B cell (primary cell): ENCODE measurements around the gene ITGA5. TPM values are rescaled to one million over a fixed set of nuclear protein-coding genes. Genes with fewer than 3 reads are reported as not detected.
A peak's percentile ranks its signal among the peaks of the same experiment; 100 is the strongest.

Experiments
- ATAC-seq: fragments of 200-7000 bp; cut with Tn5 transposase; one replicate; pipeline ENCODE4 v1.10.0; 2021; ENCODE audit warnings: low read depth, mild to moderate bottlenecking, moderate number of reproducible peaks, moderate library complexity
- CTCF ChIA-PET: fragments of 350-600 bp; sonication (Branson Sonifier 250); formaldehyde crosslinking; loops from one replicate; lab custom pipeline; 2021; ENCODE audit warnings: antibody characterized with exemption, inconsistent platforms; lab: Charles Lee
- POLR2A ChIA-PET: fragments of 350-600 bp; sonication (Branson Sonifier 250); formaldehyde crosslinking; loops from one replicate; lab custom pipeline; 2021; ENCODE audit warnings: antibody characterized with exemption; lab: Charles Lee
- DNase-seq: peaks from one replicate; pipeline ENCODE4 v3.0.0; 2013
- H2AFZ ChIP-seq: 2 replicates; pipeline ENCODE4 v1.6.1; 2012; ENCODE audit warnings: mild to moderate bottlenecking, low read depth, low read length; ENCODE audit not compliant: insufficient read depth, poor library complexity, severe bottlenecking
- H3K27ac ChIP-seq, 2 donors: 1 replicate in 1 of 2; 2 replicates in 1 of 2; pipeline ENCODE4 v1.5.1; 2012 to 2013; ENCODE audit warnings: low read length in 2 of 2, mild to moderate bottlenecking in 2 of 2, moderate library complexity in 1 of 2
- H3K27me3 ChIP-seq, 4 experiments: fragments of 200-600 bp in 1 of 4; sonication (generic) in 1 of 4; replicated peaks in 1 of 4; 1 replicate in 2 of 4; 2 replicates in 2 of 4; pipeline versions ENCODE4 v1.6.1 to v1.7.0; 2013 to 2016; ENCODE audit warnings: low read length in 3 of 4, mild to moderate bottlenecking in 2 of 4, mixed read lengths in 1 of 4, moderate library complexity in 1 of 4; ENCODE audit not compliant: insufficient read depth in 4 of 4, control insufficient read depth in 3 of 4; ENCODE audit errors: control extremely low read depth in 1 of 4
- H3K36me3 ChIP-seq, 2 experiments: replicated peaks in 1 of 2; 1 replicate in 1 of 2; 2 replicates in 1 of 2; pipeline versions ENCODE4 v1.6.1 to v1.7.1; 2013; ENCODE audit warnings: low read length in 1 of 2; ENCODE audit not compliant: insufficient read depth in 2 of 2, control insufficient read depth in 1 of 2; ENCODE audit errors: control extremely low read depth in 1 of 2, extremely low read depth in 1 of 2
- H3K4me1 ChIP-seq, 2 donors: fragments of 200-600 bp in 1 of 2; sonication (generic) in 1 of 2; 1 replicate in 1 of 2; 2 replicates in 1 of 2; pipeline versions ENCODE4 v1.5.1 to v1.6.1; 2013 to 2017; ENCODE audit warnings: low read length in 2 of 2; ENCODE audit not compliant: control insufficient read depth in 2 of 2, insufficient read depth in 2 of 2
- H3K4me2 ChIP-seq: replicated peaks from 2 replicates; pipeline ENCODE3; 2012; ENCODE audit warnings: mild to moderate bottlenecking, low read depth, low read length; ENCODE audit not compliant: poor library complexity, severe bottlenecking
- H3K4me3 ChIP-seq, 5 experiments: fragments of 200-600 bp in 1 of 5; sonication (generic) in 1 of 5; 1 replicate in 3 of 5; 2 replicates in 2 of 5; pipeline versions ENCODE4 v1.5.1 to v1.7.0; 2011 to 2016; ENCODE audit warnings: low read length in 4 of 5, mild to moderate bottlenecking in 4 of 5, low read depth in 2 of 5, control low read depth in 1 of 5, moderate library complexity in 1 of 5; ENCODE audit not compliant: insufficient read depth in 1 of 5; ENCODE audit errors: control extremely low read depth in 1 of 5, extremely low read depth in 1 of 5
- H3K79me2 ChIP-seq: fragments of 200-600 bp; sonication (generic); one replicate; pipeline ENCODE4 v1.6.0; 2016; ENCODE audit warnings: low read length; ENCODE audit not compliant: control insufficient read depth, insufficient read depth
- H3K9ac ChIP-seq: fragments of 200-600 bp; sonication (generic); 2 replicates; pipeline ENCODE4 v1.6.1; 2017; ENCODE audit warnings: mild to moderate bottlenecking, low read length, moderate library complexity
- H3K9me3 ChIP-seq, 3 donors: one replicate each; pipeline versions ENCODE4 v1.6.1 to v1.7.1; 2013; ENCODE audit warnings: low read length in 2 of 3; ENCODE audit not compliant: control insufficient read depth in 2 of 3, insufficient read depth in 1 of 3; ENCODE audit errors: control extremely low read depth in 1 of 3
- H4K20me1 ChIP-seq: 2 replicates; pipeline ENCODE4 v1.6.0; 2012; ENCODE audit warnings: mild to moderate bottlenecking, low read length; ENCODE audit not compliant: insufficient read depth, control insufficient read depth, poor library complexity, severe bottlenecking
- H3K27ac Mint-ChIP-seq: one replicate; pipeline ENCODE4 v1.8.0; 2021; ENCODE audit warnings: mixed read lengths
- H3K27me3 Mint-ChIP-seq: one replicate; pipeline ENCODE4 v1.8.0; 2021; ENCODE audit warnings: mixed read lengths
- H3K4me1 Mint-ChIP-seq: one replicate; pipeline ENCODE4 v1.8.0; 2021; ENCODE audit warnings: mixed read lengths
- H3K4me3 Mint-ChIP-seq: one replicate; pipeline ENCODE4 v1.8.0; 2021; ENCODE audit warnings: mixed read lengths
- H3K9me3 Mint-ChIP-seq: one replicate; pipeline ENCODE4 v1.8.0; 2022; ENCODE audit warnings: mixed read lengths; ENCODE audit not compliant: insufficient read depth
- EZH2 ChIP-seq: IDR thresholded peaks from 2 replicates; pipeline ENCODE4 v1.6.1; 2012; ENCODE audit warnings: borderline replicate concordance, low read depth, mild to moderate bottlenecking, moderate library complexity, low read length; ENCODE audit not compliant: insufficient read depth, poor library complexity, severe bottlenecking
- WGBS: methylation state at CpG from one replicate; pipeline ENCODE4 v1.1.5; 2013; ENCODE audit warnings: missing lambda C conversion rate; ENCODE audit not compliant: insufficient coverage; 5-methylcytosine and 5-hydroxymethylcytosine counted together
- intact Hi-C: fragments of 100-400 bp; cut with micrococcal nuclease; formaldehyde crosslinking; loops from one replicate; pipeline ENCODE4 v1.10.0; 2022
- polyA plus RNA-seq: library from polyadenylated mRNA; depleted of rRNA; stranded (reverse); fragments of >200 nt; gene quantifications from 2 replicates; pipeline ENCODE4 v1.2.3, GENCODE V29; 2012
- total RNA-seq, 2 donors: library from RNA; stranded (reverse); fragments of 120-200 nt in 1 of 2; gene quantifications; 1 replicate in 1 of 2; 2 replicates in 1 of 2; pipeline versions ENCODE4 v1.2.3 to v1.2.4, GENCODE V29; 2013 to 2022
- TF ChIP-seq, protein P1 (sequence below): fragments of 200-600 bp; IDR thresholded peaks from one replicate; pipeline ENCODE4 v1.8.0; 2022; ENCODE audit warnings: antibody characterized with exemption, mild to moderate bottlenecking

The ITGA5 gene
- total and polyA plus RNA-seq, 2 donors (not counting 1 experiment from before 2014, with no cell fraction given): 3.6 to 6.1 TPM

DNA sequence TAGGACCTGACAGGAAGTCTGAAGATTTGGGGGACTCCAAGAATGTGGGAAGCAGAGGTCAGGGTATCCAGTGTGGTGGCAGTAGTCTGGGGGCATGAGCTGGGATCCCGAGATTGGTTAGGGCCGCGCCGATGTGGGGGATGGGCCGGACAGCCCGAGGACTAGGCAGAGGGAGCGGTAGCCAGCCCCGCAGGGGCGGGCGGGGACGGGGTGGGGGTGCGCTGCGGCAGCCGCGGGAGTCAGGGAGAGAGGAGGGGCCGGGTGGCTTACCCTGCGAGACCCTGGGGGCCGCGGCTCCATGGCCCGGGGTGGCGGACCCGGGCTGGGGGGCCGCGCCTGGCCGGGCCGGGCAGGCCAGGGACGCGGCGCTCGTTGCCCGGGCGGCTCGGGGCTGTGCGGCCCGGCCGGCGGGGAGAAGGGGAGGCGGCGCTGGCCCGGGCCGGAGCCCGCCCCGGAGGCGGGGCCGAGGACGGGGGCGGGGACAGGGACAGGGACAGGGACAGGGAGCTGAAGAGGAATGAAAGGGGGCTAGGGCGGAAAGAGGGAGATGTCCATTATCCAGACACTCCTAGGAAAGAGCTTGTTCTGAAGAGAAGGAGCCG, 40.2 kb downstream of the ITGA5 start:
- H3K4me3 ChIP-seq: peak overlapping the region in 2 of 5 experiments; percentile 40 to 43
- H3K4me1 ChIP-seq: peaks cover 19 to 38% of the 10 kb centered on the region in 2 donors
- 78% methylated on average over 39 of the region's 49 CpGs for whole genome bisulfite sequencing
- peak overlapping the region; percentile 69 for H2AFZ ChIP-seq
- Mint-ChIP-seq H3K4me3 (peak overlapping the region; percentile 77), H3K27ac (no peak overlapping the region), H3K4me1 (peaks cover 28% of the 10 kb centered on the region), H3K27me3 (no peaks in the 10 kb centered on the region), H3K9me3 (no peaks in the 10 kb centered on the region)
- peak; percentile 61 for ATAC-seq
- H3K79me2 ChIP-seq: peaks cover 35% of the 10 kb centered on the region
- ChIA-PET CTCF (interaction anchor here (0.6 to 5.0 kb wide), 27 partner anchors 8 to 391 kb away, joined by 3 to 49 read pairs (median 7); partner anchors contain the start of genes COPZ1 and HNRNPA1), POLR2A (interaction anchor here (0.5 kb wide), 1 partner anchor 169 kb away, joined by 3 read pairs; no protein-coding TSS in a partner anchor)
- no peak for DNase-seq
- intact Hi-C loops: loop anchor here (1.0 kb wide), 1 partner anchor 11 kb away; no protein-coding TSS in a partner anchor
- TF ChIP-seq, protein P1, sequence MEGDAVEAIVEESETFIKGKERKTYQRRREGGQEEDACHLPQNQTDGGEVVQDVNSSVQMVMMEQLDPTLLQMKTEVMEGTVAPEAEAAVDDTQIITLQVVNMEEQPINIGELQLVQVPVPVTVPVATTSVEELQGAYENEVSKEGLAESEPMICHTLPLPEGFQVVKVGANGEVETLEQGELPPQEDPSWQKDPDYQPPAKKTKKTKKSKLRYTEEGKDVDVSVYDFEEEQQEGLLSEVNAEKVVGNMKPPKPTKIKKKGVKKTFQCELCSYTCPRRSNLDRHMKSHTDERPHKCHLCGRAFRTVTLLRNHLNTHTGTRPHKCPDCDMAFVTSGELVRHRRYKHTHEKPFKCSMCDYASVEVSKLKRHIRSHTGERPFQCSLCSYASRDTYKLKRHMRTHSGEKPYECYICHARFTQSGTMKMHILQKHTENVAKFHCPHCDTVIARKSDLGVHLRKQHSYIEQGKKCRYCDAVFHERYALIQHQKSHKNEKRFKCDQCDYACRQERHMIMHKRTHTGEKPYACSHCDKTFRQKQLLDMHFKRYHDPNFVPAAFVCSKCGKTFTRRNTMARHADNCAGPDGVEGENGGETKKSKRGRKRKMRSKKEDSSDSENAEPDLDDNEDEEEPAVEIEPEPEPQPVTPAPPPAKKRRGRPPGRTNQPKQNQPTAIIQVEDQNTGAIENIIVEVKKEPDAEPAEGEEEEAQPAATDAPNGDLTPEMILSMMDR: no peak
- no peak for TF ChIP-seq EZH2
- H3K9ac ChIP-seq: peak overlapping the region; percentile 30
- no peaks in the 10 kb centered on the region for H3K9me3 ChIP-seq
- no peaks in the 10 kb centered on the region for H3K27me3 ChIP-seq
- H3K27ac ChIP-seq: no peak overlapping the region
- peaks cover 0 to 31% of the 10 kb centered on the region in 2 experiments for H3K36me3 ChIP-seq
- peaks cover 8% of the 10 kb centered on the region for H4K20me1 ChIP-seq
- peak overlapping the region; percentile 68 for H3K4me2 ChIP-seq
